H1 (cell line): ENCODE measurements around the gene ASAP3. TPM values are rescaled to one million over a fixed set of nuclear protein-coding genes. Genes with fewer than 3 reads are reported as not detected.

Experiments
- CTCF ChIA-PET: fragments of 300-600 bp; sonication (Branson Sonifier 250); formaldehyde crosslinking; loops from one replicate; lab custom pipeline; 2021; ENCODE audit not compliant: partially characterized antibody; lab: Charles Lee
- POLR2A ChIA-PET: fragments of 300-600 bp; sonication (Branson Sonifier 250); formaldehyde crosslinking; loops from one replicate; lab custom pipeline; 2021; ENCODE audit warnings: inconsistent platforms; ENCODE audit not compliant: partially characterized antibody; lab: Charles Lee
- DNase-seq, 2 experiments: peaks; one replicate each; pipeline versions ENCODE4 v3.0.0 to v3.0.0-alpha.2; 2010 to 2022; ENCODE audit warnings: low spot score in 2 of 2, low read depth in 1 of 2, mixed read lengths in 1 of 2
- FAIRE-seq: peaks from 2 replicates; lab custom pipeline; 2011; peaks lifted over from hg19 to GRCh38; lab: Jason Lieb, UNC
- H2AFZ ChIP-seq: 2 replicates; pipeline ENCODE4 v1.8.1; 2012; ENCODE audit warnings: low read length, inconsistent platforms
- H2AK5ac ChIP-seq: 2 replicates; pipeline ENCODE4 v1.6.1; 2013; ENCODE audit warnings: low read depth, low read length
- H2BK120ac ChIP-seq: replicated peaks from 2 replicates; pipeline ENCODE3; 2013; ENCODE audit warnings: low read depth, low read length, inconsistent platforms
- H2BK12ac ChIP-seq: 2 replicates; pipeline ENCODE4 v1.6.1; 2013; ENCODE audit warnings: low read depth, low read length
- H2BK15ac ChIP-seq: 2 replicates; pipeline ENCODE4 v1.6.1; 2013; ENCODE audit warnings: low read length
- H2BK20ac ChIP-seq: 2 replicates; pipeline ENCODE4 v1.6.1; 2013; ENCODE audit warnings: low read length
- H2BK5ac ChIP-seq: 2 replicates; pipeline ENCODE4 v1.6.1; 2013; ENCODE audit warnings: low read depth, low read length
- H3K14ac ChIP-seq: 2 replicates; pipeline ENCODE4 v1.6.1; 2013; ENCODE audit warnings: inconsistent platforms; ENCODE audit not compliant: insufficient read length
- H3K18ac ChIP-seq: 2 replicates; pipeline ENCODE4 v1.6.1; 2013; ENCODE audit warnings: low read length; ENCODE audit errors: extremely low read depth
- H3K23ac ChIP-seq: 2 replicates; pipeline ENCODE4 v1.6.1; 2013; ENCODE audit warnings: inconsistent platforms; ENCODE audit not compliant: insufficient read length
- H3K23me2 ChIP-seq: 2 replicates; pipeline ENCODE4 v1.6.1; 2013; ENCODE audit warnings: low read depth, low read length
- H3K27ac ChIP-seq: 2 replicates; pipeline ENCODE4 v1.6.1; 2011; ENCODE audit warnings: low read depth, low read length, inconsistent platforms
- H3K27me3 ChIP-seq, 4 experiments: replicated peaks in 1 of 4; 1 replicate in 1 of 4; 2 replicates in 3 of 4; pipeline versions ENCODE4 v1.6.1 to v1.8.1; 2011 to 2013; ENCODE audit warnings: low read length in 3 of 4, mild to moderate bottlenecking in 3 of 4, inconsistent platforms in 2 of 4, mixed read lengths in 2 of 4, moderate library complexity in 1 of 4; ENCODE audit not compliant: control insufficient read depth in 3 of 4, insufficient read depth in 3 of 4; ENCODE audit errors: extremely low read depth in 1 of 4
- H3K36me3 ChIP-seq, 4 experiments: 2 replicates each; pipeline versions ENCODE4 v1.6.1 to v1.8.1; 2011 to 2013; ENCODE audit warnings: mild to moderate bottlenecking in 4 of 4, low read length in 3 of 4, moderate library complexity in 2 of 4, control low read depth in 1 of 4, inconsistent platforms in 1 of 4; ENCODE audit not compliant: insufficient read depth in 4 of 4, control insufficient read depth in 2 of 4
- H3K4ac ChIP-seq: replicated peaks from 2 replicates; pipeline ENCODE3; 2013; ENCODE audit warnings: low read length, low read depth, mixed read lengths, inconsistent platforms; ENCODE audit not compliant: insufficient read length
- H3K4me1 ChIP-seq, 4 experiments: replicated peaks in 1 of 4; 1 replicate in 1 of 4; 2 replicates in 3 of 4; pipeline versions ENCODE4 v1.6.1 to v1.8.1; 2011 to 2013; ENCODE audit warnings: low read length in 3 of 4, inconsistent platforms in 2 of 4, mixed read lengths in 1 of 4; ENCODE audit not compliant: insufficient read depth in 4 of 4, control insufficient read depth in 3 of 4
- H3K4me2 ChIP-seq, 2 experiments: 2 replicates each; pipeline versions ENCODE4 v1.6.1 to v1.8.1; 2011 to 2013; ENCODE audit warnings: low read depth in 2 of 2, low read length in 2 of 2, control low read depth in 1 of 2, inconsistent platforms in 1 of 2, mild to moderate bottlenecking in 1 of 2; ENCODE audit not compliant: insufficient read depth in 1 of 2
- H3K4me3 ChIP-seq, 4 experiments: fragments of 200-600, 300-600 bp in 1 of 4; sonication (generic), shearing (Covaris generic), sonication (Bioruptor Twin) in 1 of 4; 2 replicates each; pipeline versions ENCODE4 v1.5.1 to v1.8.1; 2011 to 2016; ENCODE audit warnings: low read length in 4 of 4, low read depth in 3 of 4, control low read depth in 2 of 4, inconsistent platforms in 2 of 4, mild to moderate bottlenecking in 2 of 4, mixed read lengths in 1 of 4, moderate library complexity in 1 of 4; ENCODE audit not compliant: insufficient read depth in 2 of 4; ENCODE audit errors: extremely low read depth in 1 of 4
- H3K56ac ChIP-seq: replicated peaks from 2 replicates; pipeline ENCODE3; 2013; ENCODE audit warnings: low read depth, mild to moderate bottlenecking, mixed read lengths, low read length, inconsistent platforms; ENCODE audit not compliant: insufficient read length
- H3K79me1 ChIP-seq: 2 replicates; pipeline ENCODE4 v1.6.1; 2013; ENCODE audit warnings: low read depth, low read length, control low read depth
- H3K79me2 ChIP-seq, 2 experiments: 2 replicates each; pipeline versions ENCODE4 v1.6.1 to v1.8.1; 2012 to 2013; ENCODE audit warnings: low read length in 2 of 2, mild to moderate bottlenecking in 2 of 2, inconsistent platforms in 1 of 2; ENCODE audit not compliant: insufficient read depth in 2 of 2, control insufficient read depth in 1 of 2
- H3K9ac ChIP-seq, 4 experiments: replicated peaks in 1 of 4; 1 replicate in 1 of 4; 2 replicates in 3 of 4; pipeline versions ENCODE4 v1.6.1 to v1.8.1; 2011 to 2013; ENCODE audit warnings: low read depth in 3 of 4, low read length in 3 of 4, control low read depth in 2 of 4, mild to moderate bottlenecking in 2 of 4, moderate library complexity in 2 of 4, inconsistent platforms in 1 of 4; ENCODE audit errors: extremely low read depth in 1 of 4
- H3K9me3 ChIP-seq, 2 experiments: 2 replicates each; pipeline versions ENCODE4 v1.6.1 to v1.8.1; 2012 to 2013; ENCODE audit warnings: mild to moderate bottlenecking in 2 of 2, moderate library complexity in 2 of 2, control low read depth in 1 of 2, inconsistent platforms in 1 of 2, low read depth in 1 of 2, low read length in 1 of 2, mixed read lengths in 1 of 2; ENCODE audit not compliant: insufficient read depth in 2 of 2
- H4K20me1 ChIP-seq, 2 experiments: replicated peaks in 1 of 2; 2 replicates each; pipeline versions ENCODE3 to v1.8.1; 2011 to 2013; ENCODE audit warnings: inconsistent platforms in 2 of 2, low read length in 2 of 2, mild to moderate bottlenecking in 1 of 2; ENCODE audit not compliant: insufficient read depth in 2 of 2, control insufficient read depth in 1 of 2
- H4K5ac ChIP-seq: 2 replicates; pipeline ENCODE4 v1.6.1; 2013; ENCODE audit warnings: low read length, low read depth, mixed read lengths, inconsistent platforms; ENCODE audit not compliant: insufficient read length
- H4K8ac ChIP-seq: 2 replicates; pipeline ENCODE4 v1.8.0; 2013; ENCODE audit warnings: mild to moderate bottlenecking, moderate library complexity, low read length, inconsistent platforms; ENCODE audit not compliant: insufficient read depth; ENCODE audit errors: extremely low read depth
- H4K91ac ChIP-seq: replicated peaks from 2 replicates; pipeline ENCODE3; 2013; ENCODE audit warnings: low read length, mixed read lengths, inconsistent platforms; ENCODE audit not compliant: insufficient read length
- SUZ12 ChIP-seq: fragments of 200-600 bp; sonication (generic); IDR thresholded peaks from 2 replicates; pipeline ENCODE4 v1.6.1; 2012; ENCODE audit warnings: mild to moderate bottlenecking, inconsistent platforms, low read length, moderate library complexity, mixed read lengths
- YY1 ChIP-seq: IDR thresholded peaks from 2 replicates; pipeline ENCODE4 v1.6.1; 2011; ENCODE audit warnings: low read depth, mild to moderate bottlenecking, low read length
- WGBS, 2 experiments: shearing (Covaris generic) in 1 of 2; methylation state at CpG; one replicate each; pipeline versions ENCODE4 v1.1.6 to v1.1.7; 2013 to 2015; ENCODE audit warnings: low lambda C conversion rate in 2 of 2, mixed read lengths in 2 of 2, inconsistent platforms in 1 of 2, low coverage in 1 of 2, missing lambda C conversion rate in 1 of 2; ENCODE audit not compliant: insufficient replicate concordance in 2 of 2, insufficient coverage in 1 of 2, insufficient read length in 1 of 2; ENCODE audit errors: extremely low coverage in 1 of 2, missing lambda C conversion rate in 1 of 2; 5-methylcytosine and 5-hydroxymethylcytosine counted together
- polyA plus RNA-seq, 7 experiments: library from polyadenylated mRNA; depleted of rRNA in 3 of 7; stranded (reverse) in 5 of 7; unstranded in 2 of 7; fragments of >200 nt in 5 of 7; fragments of 200-250 nt in 2 of 7; gene quantifications; 1 replicate in 5 of 7; 2 replicates in 1 of 7; 4 replicates in 1 of 7; pipeline versions ENCODE4 v1.2.1 to v1.2.3, GENCODE V29; 2011 to 2013; ENCODE audit warnings: missing spikeins in 2 of 7, mixed read lengths in 2 of 7
- total RNA-seq: library from RNA; stranded (reverse); fragmentation: NEBNext Ultra II Directional; extraction: Animal tissue kit (Norgen Biotek cat#: 25700); gene quantifications from 2 replicates; pipeline ENCODE4 v1.2.1, GENCODE V29; 2021

Gene ASAP3
- total and polyA plus RNA-seq, 2 of the 8 experiments (the other 6 are each of a cell fraction or from before 2014, with no cell fraction given): 53.1 to 58.0 TPM

GRCh38 chr1:23383577-23384311 is 100.2 kb downstream of the ASAP3 start:
- Histone ChIP-seq H2AFZ (no peak overlapping the region), H3K4me2 (no peak overlapping the region)
- CTCF ChIA-PET: no interaction called here

More at GRCh38 chr1:23383577-23384311, 100.2 kb downstream of the ASAP3 start:
- Histone ChIP-seq H3K18ac (no peak overlapping the region), H3K36me3 (no peaks in the 10 kb centered on the region), H3K4me1 (no peaks in the 10 kb centered on the region), H3K4ac (no peak overlapping the region), H4K20me1 (peaks cover 2 to 6% of the 10 kb centered on the region in 2 experiments), H2BK12ac (no peak overlapping the region), H3K79me2 (no peaks in the 10 kb centered on the region), H3K27ac (no peak overlapping the region), H4K91ac (no peak overlapping the region), H3K9me3 (no peaks in the 10 kb centered on the region), H2BK5ac (no peak overlapping the region), H3K56ac (no peak overlapping the region), H3K23ac (no peak overlapping the region), H2AK5ac (no peak overlapping the region), H2BK15ac (no peak overlapping the region), H2BK120ac (no peak overlapping the region), H3K9ac (no peak overlapping the region), H4K5ac (no peak overlapping the region), H3K14ac (no peak overlapping the region), H3K27me3 (peaks cover 16 to 77% (median 57%) of the 10 kb centered on the region in 4 experiments), H2BK20ac (no peak overlapping the region), H3K79me1 (no peaks in the 10 kb centered on the region), H3K23me2 (no peaks in the 10 kb centered on the region), H3K4me3 (no peak overlapping the region), H4K8ac (no peak overlapping the region)
- FAIRE-seq (no peak), DNase-seq (no peak)
- TF ChIP-seq SUZ12 (0 out of 2 replicates have a peak, but pooled peaks have one; percentile 25), YY1 (no peak)
- POLR2A ChIA-PET: no interaction called here
- 75% methylated on average over 8 of the region's 8 CpGs; no CpG with 5 or more reads in 1 of the 2 experiments for WGBS, 2 experiments
